Epidermal melanocyte (primary cell): Measurements from ENCODE around the gene LPAR1.
"Not testable (repeated sequence)": the region's sequence is repeated elsewhere in the genome, so short reads cannot be mapped to it uniquely, and the experiment has no call there.

Experiments
- DNase-seq: peaks from one replicate; pipeline ENCODE4 v3.0.0; 2011; ENCODE audit warnings: low spot score; ENCODE audit not compliant: insufficient read length

LPAR1 gene

GRCh38 chr9:110825129-110825528 is 213.1 kb downstream of the LPAR1 start:
- not testable (repeated sequence) for DNase-seq
